HT1080 (cell line): Measurements from ENCODE around the gene LHFPL6. TPM values are rescaled to one million over a fixed set of nuclear protein-coding genes. Genes with fewer than 3 reads are reported as not detected.

Source experiments
- DNase-seq: peaks from one replicate; pipeline ENCODE4 v3.0.0-alpha.2; 2015; ENCODE audit warnings: low read depth
- polyA plus RNA-seq, 2 experiments: library from polyadenylated mRNA; depleted of rRNA; stranded (reverse); fragments of >200 nt; gene quantifications; 2 replicates each; pipeline ENCODE4 v1.2.3, GENCODE V29; 2015
- total RNA-seq: library from RNA; depleted of rRNA; stranded (reverse); fragments of >200 nt; shearing (Covaris generic); gene quantifications from 2 replicates; pipeline ENCODE4 v1.2.3, GENCODE V29; 2014; rRNA removed

The LHFPL6 gene
- total RNA-seq = 17.8 and 18.4 TPM in 2 replicates
- 17.8 and 19.4 TPM in 2 replicates for polyA plus RNA-seq (2015; cell fraction: cytosol; rRNA removed)
- 7.7 and 8.4 TPM in 2 replicates for polyA plus RNA-seq (2015; cell fraction: nucleus; rRNA removed)

- peak; percentile 78 for DNase-seq
Measured at GRCh38 chr13:39602614-39603366, at the start of gene LHFPL6. Gene LHFPL6 (minus strand): TSS chr13:39603193.

DNA sequence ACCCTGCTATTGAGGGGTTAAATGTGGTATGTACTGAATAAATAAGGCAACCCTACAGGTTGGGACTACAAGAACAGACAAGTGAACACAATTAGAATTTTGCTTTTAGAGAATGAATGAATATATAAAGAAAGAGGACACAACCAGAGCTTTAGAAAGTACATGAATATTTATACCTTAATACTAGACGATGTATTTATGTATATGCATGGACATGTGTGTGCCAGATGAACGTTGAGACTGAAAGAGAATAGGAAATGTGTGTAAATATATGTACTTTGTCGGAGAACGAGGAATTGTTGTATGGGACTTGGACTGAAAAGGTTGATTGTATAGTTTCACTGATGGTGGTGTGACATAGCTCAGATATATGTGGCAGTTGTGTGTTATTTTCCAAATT lies 43.1 kb upstream of the LHFPL6 start:
- no peak for DNase-seq

DNA sequence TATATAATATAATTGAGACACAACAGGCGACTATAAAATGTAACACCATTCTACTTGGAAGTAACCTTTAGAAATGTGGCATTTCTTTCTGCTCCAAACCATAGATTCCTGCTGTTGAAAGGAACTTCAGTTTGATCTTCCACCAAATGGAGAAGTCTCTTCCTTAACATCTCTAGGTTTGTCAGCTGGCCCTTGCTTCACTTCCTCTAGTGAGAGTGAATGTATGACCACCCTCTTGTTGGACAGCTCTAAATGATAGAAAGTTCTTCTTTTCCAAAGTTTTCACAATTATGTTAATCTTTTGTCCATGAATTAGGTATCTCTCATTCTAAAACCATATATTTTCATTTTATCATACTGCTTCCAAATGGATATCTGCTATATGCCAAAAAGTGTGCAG lies 38.7 kb upstream of the LHFPL6 start:
- no peak for DNase-seq

GRCh38 chr13:39637890-39638289 lies 34.9 kb upstream of the LHFPL6 start:
- DNase-seq = no peak

GRCh38 chr13:39635564-39635963 lies 32.6 kb upstream of the LHFPL6 start:
- no peak for DNase-seq

- no peak for DNase-seq
Measured at GRCh38 chr13:39632994-39633393, 30.0 kb upstream of the LHFPL6 start.

DNA sequence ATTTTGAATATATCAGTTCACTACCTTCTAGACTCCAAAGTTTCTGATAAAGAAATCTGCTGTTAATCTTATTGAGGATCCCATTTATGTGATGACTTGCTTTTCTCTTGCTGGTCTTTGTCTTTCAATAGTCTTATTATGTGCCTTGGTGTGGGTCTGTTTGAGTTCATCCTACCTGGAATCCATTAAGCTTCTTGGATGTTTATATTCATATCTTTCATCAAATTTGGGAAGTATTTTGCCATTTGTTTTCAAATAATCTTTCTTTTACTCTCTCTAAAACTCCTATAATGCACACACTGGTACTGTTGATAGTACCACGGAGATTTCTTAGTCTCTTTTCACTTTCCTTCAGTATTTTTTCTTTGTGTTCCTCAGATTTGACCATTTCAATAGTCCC lies 28.3 kb upstream of the LHFPL6 start:
- DNase-seq = no peak

GRCh38 chr13:39623466-39623865 lies 20.5 kb upstream of the LHFPL6 start:
- no peak for DNase-seq

DNA sequence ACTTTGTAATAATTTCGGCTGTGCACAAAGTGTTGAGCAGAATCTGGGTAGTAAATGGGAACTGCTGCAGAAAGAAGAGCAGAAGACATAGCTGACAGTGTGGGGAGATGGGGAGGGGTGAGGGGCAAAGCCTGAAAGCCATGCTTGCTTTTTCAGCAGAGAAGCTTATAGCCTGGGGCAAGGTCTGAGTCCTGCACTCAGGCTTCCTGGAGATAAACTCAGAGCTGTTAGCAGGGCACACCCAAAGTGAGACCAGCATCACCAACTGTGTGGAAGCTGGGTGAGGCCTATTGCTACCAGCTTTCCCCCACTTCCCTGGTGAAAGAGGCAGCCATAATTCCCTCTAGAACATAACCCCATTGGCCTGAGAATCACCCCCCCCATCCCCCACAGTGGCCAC lies 15.6 kb upstream of the LHFPL6 start:
- DNase-seq = no peak

GRCh38 chr13:39616087-39616694 lies 13.2 kb upstream of the LHFPL6 start:
- DNase-seq = peak; percentile 54

DNA sequence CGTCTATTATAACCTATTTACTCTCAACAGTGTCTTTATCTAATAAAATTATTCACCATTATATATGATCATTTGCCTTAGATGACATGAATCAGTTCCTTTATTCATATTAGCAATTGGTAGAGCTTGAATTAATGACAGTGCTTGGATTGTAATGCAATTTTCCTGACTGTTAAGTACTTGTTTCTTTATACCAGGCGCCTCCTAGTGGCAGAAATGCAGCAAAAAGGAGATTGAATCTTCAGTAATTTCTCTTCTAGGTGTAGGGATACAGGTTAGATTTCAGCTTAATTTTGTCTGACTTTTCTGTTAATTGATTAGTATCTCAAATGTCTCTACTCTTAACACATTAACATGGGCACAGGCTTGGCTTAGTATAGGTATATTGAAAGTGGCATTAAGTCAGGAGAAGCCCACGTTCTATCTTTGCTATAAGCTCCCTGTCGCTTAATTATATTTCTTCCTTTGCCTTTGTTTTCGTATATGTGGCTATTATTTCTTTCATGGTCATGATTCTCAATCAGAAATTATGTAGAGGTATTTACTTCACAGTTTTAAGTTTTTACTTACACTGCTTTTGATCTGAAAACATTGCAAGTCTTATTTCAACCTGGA lies 9.1 kb upstream of the LHFPL6 start:
- peak; percentile 40 for DNase-seq

- no peak for DNase-seq
Measured at GRCh38 chr13:39607876-39608275, 4.9 kb upstream of the LHFPL6 start.

DNA sequence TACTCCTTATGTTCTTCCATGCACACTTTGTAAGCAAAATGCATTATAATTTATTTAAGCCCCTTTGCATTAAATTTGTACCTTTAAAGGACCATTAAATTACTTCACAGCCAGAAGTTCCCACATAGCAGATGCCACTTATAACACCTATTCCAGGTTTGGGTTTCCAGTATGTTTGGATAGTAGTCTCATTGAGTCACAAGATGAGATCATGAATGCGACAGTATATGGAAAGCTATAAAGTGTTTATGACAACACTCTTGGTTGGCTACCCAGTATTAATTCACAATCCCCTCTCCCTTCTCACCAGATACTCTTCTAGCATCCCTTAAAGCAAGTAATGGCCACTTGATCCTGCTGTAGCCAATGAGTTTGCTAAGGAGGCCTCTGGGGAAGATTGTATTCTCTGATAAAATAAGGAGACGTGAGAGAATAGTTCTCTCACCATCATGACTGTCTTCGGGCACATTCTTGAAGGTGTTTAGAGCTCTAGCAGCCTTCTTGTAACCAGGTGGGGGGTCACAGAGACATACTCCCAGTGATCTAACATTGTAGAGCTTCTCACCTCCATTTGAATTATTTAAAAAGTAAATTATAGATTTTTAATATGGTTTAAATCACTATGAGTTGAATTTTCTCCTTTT lies 2.8 kb upstream of the LHFPL6 start:
- DNase-seq = no peak

DNA sequence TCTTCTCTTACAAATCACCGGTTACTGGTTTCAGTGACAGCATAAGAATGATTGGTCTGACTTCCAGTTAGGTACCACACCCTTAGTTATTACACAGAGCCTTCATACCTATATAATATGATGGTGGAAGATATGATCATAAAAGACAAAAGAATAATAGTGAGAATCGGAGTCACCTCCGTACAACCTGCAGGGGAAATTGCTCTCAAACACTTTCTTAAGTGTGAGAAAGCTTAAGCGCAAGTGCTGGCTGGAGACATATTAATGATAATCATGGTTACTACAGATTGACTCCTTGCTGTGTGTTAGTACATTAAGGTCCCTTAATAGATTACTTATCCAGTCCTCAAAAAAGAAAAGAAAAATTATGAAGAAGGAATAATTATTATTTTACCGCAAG lies 1.8 kb upstream of the LHFPL6 start:
- no peak for DNase-seq

DNA sequence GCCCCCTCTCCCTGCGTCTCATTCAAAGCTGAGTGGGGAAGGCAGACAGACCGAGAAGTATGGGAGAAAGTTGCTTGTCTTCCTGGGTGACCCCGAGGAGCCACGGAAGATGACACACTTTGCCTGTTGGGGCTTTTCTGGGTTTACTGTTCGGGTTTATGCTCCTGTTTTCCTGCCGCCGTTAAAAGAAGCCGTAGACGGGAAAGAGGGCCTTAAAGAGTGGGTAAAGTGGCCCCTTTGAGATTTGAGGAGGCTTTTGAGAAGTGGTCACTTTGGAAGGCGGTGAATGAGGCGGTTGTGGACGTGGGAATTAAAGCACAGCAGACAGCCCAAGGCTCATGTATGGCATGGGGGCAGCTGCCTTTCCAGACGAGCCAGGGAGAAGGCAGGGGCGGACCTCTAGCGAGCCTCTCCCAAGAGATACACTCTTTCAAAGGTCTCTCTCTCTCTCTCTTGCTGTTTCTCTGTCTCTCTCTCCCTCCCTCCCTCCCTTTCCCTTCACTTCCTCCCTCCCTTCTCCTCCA lies 493 bp upstream of the LHFPL6 start:
- peak; percentile 18 for DNase-seq

DNA sequence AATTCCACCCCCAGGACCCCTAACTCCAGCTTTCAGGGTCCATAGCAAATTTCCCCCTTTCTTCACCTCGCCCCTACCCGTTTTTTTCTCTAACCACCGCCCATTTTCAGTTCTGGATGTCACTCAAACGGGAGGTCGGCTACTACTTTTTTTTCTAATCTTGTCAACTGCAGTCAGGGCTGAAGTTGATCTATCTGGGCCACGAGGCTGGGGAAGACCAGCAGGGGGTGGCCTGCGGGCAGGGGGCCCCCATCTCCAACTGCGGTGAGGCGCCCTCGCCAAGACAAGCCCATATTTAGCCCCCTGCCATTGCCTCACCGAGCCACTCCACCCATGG lies 748 bp downstream of the LHFPL6 start:
- no peak for DNase-seq

GRCh38 chr13:39601636-39602035 lies 1.4 kb downstream of the LHFPL6 start:
- DNase-seq = no peak

DNA sequence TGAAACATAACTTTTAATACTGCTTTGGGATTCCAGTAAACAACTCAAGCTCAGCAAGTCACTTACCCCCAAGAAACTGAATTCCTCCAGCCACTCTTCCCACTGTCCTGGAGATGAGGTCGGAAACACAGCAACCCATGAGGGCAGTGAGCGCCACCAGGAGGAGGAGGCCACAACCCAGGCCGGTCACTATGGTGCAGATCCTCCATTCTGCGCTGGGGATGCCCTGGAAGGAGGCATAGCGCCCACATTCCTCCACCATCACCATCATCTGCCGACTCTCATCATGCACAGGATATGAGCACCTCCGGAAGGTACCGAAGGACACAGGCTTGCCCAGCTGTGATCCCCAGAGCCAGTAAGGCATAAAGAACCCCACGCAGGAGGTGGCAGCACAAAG lies 2.2 kb downstream of the LHFPL6 start:
- DNase-seq = no peak

GRCh38 chr13:39599842-39600241 lies 3.2 kb downstream of the LHFPL6 start:
- DNase-seq = no peak

GRCh38 chr13:39599012-39599411 lies 4.0 kb downstream of the LHFPL6 start:
- no peak for DNase-seq

DNA sequence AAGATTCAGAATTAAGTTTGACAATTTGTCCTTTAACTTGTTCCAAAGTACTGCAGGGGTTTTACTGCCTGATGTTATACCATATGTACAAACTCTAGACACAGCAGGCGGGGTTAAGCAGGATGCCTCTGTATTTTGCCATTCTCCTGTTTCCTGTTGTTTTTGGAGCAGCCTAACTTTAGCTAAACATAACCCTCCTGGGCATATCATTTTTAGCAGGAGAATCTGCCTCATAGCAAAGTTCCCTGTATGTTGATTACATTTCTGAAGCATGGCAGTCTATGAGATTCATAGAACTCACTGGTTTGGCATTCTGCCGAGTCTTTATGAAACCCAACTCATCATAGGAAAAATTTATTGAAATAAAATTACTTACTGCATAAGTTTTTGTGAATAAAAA lies 5.2 kb downstream of the LHFPL6 start:
- no peak for DNase-seq

GRCh38 chr13:39596685-39597084 lies 6.3 kb downstream of the LHFPL6 start:
- no peak for DNase-seq
